ENCODE results near the gene SPG7. TPM values are rescaled to one million over a fixed set of nuclear protein-coding genes. Genes with fewer than 3 reads are reported as not detected.
"Not testable (repeated sequence)": the region's sequence is repeated elsewhere in the genome, so short reads cannot be mapped to it uniquely, and the experiment has no call there.

The SPG7 gene
- 114 and 152 TPM in 2 replicates for total RNA-seq

- peak; percentile 55 for DNase-seq (ENCODE audit: low read depth)
These were observed at the start of gene SPG7 for GRCh38 chr16:89507834-89508590. Gene SPG7, plus strand, starts transcription at chr16:89508403. Its CDS starts 15 bp downstream, at chr16:89508418.

GRCh38 chr16:89458551-89458950, 49.7 kb upstream of the SPG7 start:
- no peak for DNase-seq (ENCODE audit: low read depth)

DNA sequence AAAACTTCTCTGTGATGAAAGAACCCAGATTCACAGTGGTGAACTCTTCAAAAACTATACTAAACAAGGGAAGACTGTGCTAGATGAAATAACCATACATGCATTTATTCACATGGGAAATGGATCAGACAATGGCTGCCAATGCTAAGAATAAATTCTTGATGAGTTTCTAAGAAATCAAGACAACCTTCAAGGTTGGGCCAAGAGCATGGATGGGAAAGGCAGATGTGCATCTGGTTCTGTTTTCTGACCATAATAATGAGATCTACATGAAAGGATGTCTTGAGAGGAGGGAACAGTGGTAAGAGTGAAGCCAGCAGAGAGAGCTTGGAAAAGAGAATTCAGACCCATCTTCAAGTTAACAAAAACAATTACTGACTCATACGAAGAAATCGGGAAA, 49.2 kb upstream of the SPG7 start:
- DNase-seq (ENCODE audit: low read depth), result no peak

DNA sequence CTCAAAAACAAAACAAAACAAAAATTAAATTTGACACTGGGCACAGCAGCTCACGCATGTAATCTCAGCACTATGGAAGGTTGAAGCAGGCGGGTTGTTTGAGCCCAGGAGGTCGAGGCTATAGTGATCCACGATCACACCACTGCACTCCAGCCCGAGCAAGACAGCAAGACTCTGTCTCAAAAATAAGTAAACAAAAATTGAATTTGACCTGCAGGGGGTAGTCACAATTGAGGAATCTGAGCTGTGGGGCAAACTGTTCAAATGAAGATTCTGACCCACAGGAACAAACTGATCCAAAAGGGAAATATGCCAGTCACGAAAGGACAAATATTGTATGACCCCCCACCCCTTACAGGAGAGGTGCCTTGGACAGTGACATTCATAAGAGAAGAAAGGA, 47.6 kb upstream of the SPG7 start:
- no peak for DNase-seq (ENCODE audit: low read depth)

- not testable (repeated sequence) for DNase-seq (ENCODE audit: low read depth)
These were observed 46.3 kb upstream of the SPG7 start for GRCh38 chr16:89461890-89462289.

DNA sequence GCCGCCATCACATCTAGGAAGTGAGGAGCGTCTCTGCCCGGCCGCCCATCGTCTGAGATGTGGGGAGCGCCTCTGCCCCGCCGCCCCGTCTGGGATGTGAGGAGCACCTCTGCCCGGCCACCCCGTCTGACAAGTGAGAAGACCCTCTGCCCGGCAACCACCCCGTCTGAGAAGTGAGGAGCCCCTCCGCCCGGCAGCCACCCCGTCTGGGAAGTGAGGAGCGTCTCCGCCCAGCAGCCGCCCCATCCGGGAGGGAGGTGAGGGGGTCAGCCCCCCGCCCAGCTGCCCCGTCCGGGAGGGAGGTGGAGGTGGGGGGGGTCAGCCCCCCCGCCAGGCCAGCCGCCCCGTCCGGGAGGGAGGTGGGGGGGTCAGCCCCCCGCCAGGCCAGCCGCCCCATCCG, 45.6 kb upstream of the SPG7 start:
- not testable (repeated sequence) for DNase-seq (ENCODE audit: low read depth)

GRCh38 chr16:89463312-89463711, 44.9 kb upstream of the SPG7 start:
- DNase-seq (ENCODE audit: low read depth), result not testable (repeated sequence)

GRCh38 chr16:89466920-89467319, 41.3 kb upstream of the SPG7 start:
- DNase-seq (ENCODE audit: low read depth), result no peak

GRCh38 chr16:89467382-89467781, 40.8 kb upstream of the SPG7 start:
- no peak for DNase-seq (ENCODE audit: low read depth)

GRCh38 chr16:89472711-89473075, 35.5 kb upstream of the SPG7 start:
- peak; percentile 42 for DNase-seq (ENCODE audit: low read depth)

DNA sequence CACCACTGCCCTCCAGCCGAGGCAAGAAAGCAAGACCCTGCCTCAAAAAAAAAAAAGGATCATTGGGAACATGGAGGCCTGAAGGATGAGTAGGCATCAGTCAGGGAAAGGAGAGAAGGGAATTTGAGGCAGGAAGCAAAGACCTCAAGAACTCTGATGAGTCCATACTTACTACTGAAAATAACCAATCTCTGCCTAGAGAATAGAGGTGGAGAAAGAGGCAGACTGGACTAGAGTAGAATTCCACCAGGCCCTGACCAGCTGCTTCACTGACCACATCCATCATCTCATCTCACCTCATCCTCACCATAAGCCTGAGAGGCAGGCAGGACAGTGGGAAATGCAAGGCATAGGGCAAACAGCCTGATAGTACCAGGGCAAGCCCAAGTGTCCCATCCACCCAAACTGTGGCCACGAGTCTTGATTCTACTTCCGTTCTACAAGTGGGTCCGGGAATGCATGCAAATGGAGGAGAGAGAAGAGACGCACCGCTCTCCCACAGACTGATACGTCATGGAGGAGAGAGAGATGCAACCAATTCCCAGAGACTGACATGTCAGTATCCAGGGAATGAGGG, 35.0 kb upstream of the SPG7 start:
- DNase-seq (ENCODE audit: low read depth), result no peak

GRCh38 chr16:89473791-89474414, 34.3 kb upstream of the SPG7 start:
- DNase-seq (ENCODE audit: low read depth), result peak; percentile 84

DNA sequence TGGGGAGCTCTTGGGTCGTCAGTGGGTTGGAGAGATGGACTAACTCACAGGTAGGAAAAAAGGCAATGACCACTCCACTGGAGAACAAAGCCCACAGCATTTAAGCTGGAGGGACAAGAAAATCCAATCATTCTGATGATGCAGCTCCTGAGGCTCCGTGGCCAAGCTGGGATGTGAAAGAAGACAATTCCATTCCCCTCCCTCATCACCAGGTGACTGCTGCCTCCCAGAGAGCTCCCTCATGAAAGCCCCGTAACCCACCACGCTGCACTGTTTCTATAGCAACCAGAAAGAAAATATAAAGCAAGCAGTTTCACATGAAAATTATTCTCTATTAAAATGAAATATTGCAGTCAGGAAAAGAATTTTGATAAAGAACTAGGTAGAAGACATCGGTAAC, 33.1 kb upstream of the SPG7 start:
- DNase-seq (ENCODE audit: low read depth), result no peak

GRCh38 chr16:89476379-89476778, 31.8 kb upstream of the SPG7 start:
- peak; percentile 33 for DNase-seq (ENCODE audit: low read depth)

DNA sequence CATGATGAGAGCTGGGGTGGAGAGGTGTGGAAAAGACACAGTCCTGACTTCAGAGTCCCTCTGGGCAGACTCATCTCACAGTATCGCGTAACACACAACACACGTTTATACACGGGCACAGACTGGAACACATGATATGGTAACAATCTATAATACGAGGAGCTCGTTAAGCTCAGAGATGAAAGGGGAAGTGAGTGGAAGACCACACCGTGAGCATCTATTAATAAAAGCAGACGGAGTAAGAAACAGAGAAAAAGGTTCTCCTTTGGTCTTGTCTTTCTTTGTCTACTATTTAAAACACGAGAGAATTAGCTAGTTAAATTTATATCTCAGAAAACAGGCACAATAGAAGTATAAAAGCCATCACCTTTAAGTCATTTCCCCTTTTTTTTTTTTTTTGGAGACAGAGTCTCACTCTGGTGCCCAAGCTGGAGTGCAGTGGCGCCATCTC, 31.4 kb upstream of the SPG7 start:
- no peak for DNase-seq (ENCODE audit: low read depth)

- DNase-seq (ENCODE audit: low read depth), result peak; percentile 69
These were observed 29.5 kb upstream of the SPG7 start for GRCh38 chr16:89478576-89479221.

DNA sequence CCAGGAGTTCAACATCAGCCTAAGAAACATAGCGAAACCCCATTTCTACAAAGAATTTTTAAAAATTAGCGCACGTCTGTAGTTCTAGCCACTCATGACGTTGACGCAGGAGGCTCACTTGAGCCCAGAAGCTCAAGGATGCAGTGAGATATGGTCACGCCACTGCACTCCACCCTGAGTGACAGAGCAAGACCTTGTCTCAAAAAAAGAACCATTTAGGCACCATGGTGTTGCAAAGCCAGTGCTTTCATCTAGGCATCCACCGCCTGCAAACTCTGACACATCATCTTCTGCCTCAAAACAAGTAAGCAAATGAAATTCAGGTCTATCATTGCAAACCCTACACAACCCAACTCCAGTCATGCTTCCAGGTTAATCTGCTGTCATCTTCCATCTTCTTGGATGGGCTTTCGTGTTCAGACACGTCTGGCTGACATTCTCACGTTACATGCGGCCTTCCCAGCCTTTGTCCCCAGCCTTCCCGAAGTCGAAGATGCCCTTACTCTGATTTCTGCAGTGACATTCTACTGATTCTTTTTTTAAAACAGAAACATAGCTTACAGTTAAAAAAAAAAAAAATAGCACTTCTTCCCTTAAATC, 26.7 kb upstream of the SPG7 start:
- DNase-seq (ENCODE audit: low read depth), result no peak

DNA sequence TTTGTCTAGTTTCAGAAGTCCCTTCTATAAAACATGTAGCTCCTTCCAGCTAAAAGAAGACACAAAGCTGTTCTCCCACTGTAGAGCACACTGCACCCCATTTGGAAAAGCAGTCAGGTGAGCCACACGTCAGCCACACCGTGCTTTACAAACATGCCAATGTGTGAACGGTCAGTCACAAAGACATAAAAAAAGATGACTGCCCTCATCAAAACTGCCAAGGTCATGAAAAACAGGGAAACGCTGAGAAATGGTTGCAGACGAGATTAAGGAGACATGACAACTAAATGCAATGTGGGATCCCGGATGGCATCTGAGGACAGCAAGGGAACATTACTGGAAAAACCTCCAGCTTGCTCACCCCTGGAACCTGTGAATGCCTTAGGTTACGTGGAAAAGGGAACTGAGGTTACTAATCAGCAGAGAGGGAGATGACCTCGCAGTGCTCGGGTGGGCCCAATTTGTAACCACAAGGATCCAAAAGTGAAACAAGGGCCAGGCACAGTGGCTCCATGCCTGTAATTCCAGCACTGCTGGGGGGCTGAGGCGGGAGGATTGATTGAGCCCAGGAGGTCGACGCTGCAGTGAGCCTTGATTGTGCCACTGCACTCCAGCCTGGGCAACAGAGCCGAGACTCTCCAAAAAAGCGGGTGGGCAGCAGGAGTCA, 25.9 kb upstream of the SPG7 start:
- DNase-seq (ENCODE audit: low read depth), result no peak

DNA sequence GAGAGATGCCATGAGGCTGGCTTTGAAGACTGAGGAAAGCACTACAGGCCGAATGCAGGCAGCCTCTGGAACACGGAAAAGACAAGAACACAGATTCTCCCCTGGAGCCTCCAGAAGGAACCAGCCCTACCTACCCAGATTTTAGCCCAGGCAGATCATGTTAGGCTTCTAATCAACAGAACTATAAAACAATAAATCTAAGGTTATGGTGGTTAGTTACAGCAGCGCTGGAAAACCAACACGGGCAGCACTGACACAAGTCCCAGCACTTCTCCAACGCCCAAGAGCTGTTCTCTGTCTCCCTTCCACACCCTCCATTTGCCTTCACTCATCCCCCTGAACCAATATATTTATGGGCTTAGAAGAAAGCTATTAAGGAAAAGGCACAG, 25.4 kb upstream of the SPG7 start:
- DNase-seq (ENCODE audit: low read depth), result no peak

- DNase-seq (ENCODE audit: low read depth), result no peak
These were observed 24.1 kb upstream of the SPG7 start for GRCh38 chr16:89484041-89484501.

DNA sequence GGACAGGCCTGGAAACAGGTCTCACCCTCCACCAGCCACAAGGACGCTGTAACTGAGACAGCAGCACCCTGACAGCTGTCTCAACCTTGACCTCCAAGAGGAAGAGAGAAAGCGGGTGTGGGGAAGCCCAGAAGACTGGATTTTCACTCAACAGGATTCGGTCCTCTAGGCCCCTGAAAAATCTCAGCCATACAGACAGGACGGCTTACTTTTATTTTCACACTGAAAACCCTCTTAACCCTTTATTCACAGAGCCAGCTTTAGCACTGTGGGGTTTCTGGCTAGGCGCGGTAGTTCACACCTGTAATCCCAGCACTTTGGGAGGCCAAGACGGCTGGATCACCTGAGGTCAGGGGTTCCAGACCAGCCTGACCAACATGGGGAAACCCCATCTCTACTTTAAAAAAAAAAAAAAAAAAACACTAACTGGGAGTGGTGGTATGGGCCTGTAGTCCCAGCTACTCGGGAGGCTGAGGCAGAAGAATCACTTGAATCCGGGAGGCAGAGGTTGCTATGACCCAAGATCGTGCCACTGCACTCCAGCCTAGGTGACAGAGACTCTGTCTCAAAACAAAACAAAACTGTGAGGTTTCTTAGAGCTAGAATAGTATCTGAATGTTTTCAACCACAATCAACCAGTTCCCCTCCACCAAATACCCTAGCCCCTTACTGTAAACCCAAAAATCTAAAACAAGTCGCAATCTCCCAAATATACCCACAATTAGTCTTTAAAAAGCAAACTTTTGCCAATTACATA, 23.1 kb upstream of the SPG7 start:
- DNase-seq (ENCODE audit: low read depth), result no peak
